Retinal pigment epithelial cell (primary cell): ENCODE results near the gene MERTK.

Experiments
- DNase-seq: peaks from one replicate; pipeline ENCODE4 v3.0.0-alpha.2; 2010; ENCODE audit warnings: low read depth
- H3K4me3 ChIP-seq: 2 replicates; pipeline ENCODE4 v1.5.1; 2011; ENCODE audit warnings: mild to moderate bottlenecking, low read length, control low read depth, moderate library complexity
- TF ChIP-seq, protein P1 (sequence below): conservative IDR thresholded peaks from 2 replicates; pipeline ENCODE4 v1.5.1; 2011; ENCODE audit warnings: low read depth, low read length, control low read depth, inconsistent platforms

Gene MERTK

DNA sequence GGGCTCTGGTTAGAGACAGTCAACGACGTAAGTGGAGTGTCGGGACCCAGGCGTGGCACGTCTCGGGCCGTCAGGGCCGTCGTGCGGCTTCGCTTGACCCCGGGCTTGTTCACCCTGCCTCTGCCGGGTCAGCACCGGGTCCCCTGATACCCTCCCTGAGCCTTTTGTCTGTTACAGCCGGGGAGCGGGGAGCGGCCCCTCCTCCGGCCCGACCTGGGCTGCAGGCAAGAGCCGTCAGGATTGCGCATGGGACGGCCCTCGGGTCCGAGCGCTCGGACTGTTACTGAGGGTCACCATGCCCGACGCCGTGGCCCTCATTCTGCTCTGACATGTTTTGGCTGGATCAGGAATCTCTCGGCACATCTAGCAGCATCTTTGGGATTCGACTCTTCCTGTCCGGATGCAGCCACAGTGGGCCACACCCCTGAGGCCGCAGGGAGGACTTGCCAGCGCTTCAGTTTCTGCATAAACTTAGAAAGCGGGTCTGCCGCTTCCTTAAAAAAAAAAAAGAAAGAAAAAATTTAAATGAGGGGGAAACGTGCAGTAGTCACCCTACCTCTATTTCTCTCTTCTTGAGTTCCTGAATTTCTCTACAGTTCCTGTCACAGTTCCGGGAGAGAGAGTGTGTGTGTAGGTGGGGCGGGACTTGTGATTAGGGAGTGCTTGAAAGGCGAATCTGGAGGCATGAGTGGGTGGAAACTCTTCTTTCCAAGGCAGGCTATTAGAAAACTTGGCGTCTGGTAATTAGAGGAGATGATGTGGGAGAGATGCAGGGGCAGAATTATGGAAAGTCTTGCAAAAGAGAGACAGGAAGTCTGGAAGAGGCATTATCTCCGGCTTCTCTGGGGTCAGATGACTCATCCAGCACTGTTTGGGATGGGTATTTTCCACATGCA is 157.6 kb downstream of the MERTK start:
- peak overlapping the region; percentile 80 for H3K4me3 ChIP-seq
- TF ChIP-seq, protein P1, sequence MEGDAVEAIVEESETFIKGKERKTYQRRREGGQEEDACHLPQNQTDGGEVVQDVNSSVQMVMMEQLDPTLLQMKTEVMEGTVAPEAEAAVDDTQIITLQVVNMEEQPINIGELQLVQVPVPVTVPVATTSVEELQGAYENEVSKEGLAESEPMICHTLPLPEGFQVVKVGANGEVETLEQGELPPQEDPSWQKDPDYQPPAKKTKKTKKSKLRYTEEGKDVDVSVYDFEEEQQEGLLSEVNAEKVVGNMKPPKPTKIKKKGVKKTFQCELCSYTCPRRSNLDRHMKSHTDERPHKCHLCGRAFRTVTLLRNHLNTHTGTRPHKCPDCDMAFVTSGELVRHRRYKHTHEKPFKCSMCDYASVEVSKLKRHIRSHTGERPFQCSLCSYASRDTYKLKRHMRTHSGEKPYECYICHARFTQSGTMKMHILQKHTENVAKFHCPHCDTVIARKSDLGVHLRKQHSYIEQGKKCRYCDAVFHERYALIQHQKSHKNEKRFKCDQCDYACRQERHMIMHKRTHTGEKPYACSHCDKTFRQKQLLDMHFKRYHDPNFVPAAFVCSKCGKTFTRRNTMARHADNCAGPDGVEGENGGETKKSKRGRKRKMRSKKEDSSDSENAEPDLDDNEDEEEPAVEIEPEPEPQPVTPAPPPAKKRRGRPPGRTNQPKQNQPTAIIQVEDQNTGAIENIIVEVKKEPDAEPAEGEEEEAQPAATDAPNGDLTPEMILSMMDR, result no peak
- no peak for DNase-seq

DNA sequence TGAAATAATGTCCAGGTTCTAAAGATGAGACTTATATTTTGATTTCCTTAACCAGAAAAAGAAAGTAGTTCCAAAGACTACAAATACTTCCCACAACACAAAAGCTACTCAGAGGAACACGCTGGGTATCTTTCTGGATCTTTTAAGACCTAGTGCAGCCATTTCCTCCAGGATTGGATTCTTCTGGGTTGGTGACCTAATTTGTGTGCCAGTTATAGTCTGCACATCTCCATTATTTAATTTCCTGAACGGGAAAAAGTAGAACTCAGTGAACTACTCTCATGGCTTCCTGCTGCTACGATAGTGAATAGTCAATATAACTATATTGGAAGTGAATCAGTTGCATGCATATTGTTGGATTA is 158.2 kb downstream of the MERTK start:
- H3K4me3 ChIP-seq, result peak overlapping the region; percentile 80
- TF ChIP-seq, protein P1, result no peak
- DNase-seq, result no peak

DNA sequence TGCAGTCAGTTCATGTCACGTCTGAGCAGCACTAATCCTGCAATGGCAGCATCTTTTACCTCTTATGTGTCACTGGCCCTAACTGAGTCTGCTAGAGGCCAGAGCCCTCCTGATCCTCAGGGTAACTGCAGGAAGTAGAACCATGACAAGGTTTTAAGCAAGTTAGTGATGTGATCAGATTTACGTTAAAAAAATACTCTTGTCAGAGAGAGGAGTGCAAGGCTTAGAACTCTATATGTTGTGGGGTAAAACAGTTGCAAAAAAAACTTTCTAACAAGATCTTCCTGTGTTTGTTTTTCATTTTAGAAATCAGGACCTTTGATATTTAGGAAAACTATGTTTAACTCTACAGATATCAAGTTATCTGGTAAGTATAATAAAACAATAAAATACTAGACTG is 161.3 kb downstream of the MERTK start:
- H3K4me3 ChIP-seq, result no peak overlapping the region
- TF ChIP-seq, protein P1, result no peak
- no peak for DNase-seq

DNA sequence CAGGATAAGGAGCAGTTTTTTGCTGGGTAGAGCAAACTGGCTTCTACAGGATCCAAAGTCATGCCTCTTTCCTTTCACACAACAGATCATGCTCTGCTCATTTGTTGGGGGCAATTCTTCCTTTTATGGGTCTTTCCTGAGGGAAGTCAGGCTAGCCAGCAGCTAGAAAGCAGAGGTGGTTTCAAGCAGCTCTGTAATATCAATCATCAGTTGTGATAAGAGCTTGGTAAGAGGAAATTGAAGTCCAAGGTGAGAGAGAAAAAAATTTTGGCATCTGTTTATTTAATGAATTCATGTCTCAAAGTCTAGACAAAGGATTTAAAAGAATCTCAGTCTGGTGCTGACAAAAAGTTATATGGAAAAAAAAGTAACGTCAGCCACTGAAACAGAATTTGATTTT is 162.9 kb downstream of the MERTK start:
- H3K4me3 ChIP-seq, result no peak overlapping the region
- DNase-seq, result no peak
- TF ChIP-seq, protein P1, result no peak

DNA sequence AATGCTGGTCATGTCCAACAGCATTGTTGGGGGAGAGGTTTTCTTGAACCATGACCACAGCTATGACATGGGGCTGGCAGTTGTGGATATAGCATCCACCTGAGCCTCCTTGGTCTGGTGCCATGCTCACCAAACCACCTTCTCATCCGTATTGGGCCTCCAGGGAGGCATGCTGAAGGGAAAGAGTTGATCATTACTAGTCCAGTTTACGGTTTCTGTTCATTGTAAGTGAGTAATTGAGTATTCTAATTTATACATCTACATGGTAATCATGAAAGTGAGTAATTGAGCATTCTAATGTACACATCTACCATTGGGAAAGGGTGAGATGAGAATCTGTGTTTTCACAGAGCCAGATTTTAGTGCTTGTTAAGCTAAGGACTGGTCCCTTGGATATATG is 163.4 kb downstream of the MERTK start:
- no peak overlapping the region for H3K4me3 ChIP-seq
- TF ChIP-seq, protein P1, result no peak
- no peak for DNase-seq

DNA sequence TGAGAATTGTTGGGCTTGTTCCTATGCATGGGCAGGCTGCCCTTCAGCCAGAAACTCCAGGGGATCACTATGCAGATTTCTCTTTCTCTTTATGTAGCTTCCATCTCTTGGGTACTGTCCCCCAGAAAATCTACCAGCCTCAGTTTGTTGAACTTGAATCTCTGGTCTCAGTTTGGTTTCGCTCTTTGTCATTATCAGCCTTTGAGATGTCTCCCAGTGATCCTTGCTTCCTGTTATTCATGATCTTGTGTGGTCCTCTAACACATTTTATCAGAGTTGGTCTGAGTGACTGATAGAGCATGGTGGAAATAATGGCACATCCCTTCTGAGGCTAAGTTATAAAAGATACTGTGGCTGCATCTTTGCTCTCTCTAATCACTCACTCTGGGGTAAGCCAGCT is 164.5 kb downstream of the MERTK start:
- no peak overlapping the region for H3K4me3 ChIP-seq
- TF ChIP-seq, protein P1, result no peak
- DNase-seq, result no peak

DNA sequence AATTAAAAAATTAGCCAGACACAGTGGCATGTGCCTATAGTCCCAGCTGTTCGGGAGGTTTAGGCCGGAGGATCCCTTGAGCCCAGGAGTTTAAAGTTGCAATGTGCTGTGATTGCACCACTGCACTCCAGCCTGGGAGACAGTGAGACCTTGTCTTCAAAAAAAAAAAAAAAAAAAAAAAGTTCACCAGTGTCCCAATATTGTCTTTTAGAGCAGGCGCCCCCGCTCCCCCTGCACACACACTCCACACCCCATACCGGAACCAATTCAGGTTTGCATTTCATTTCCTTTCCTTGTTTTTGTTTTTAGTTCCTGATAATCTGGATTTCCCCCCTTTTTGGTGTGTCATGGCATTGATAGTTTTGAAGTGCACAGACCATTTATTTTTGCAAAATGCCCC is 167.1 kb downstream of the MERTK start:
- DNase-seq, result no peak
- TF ChIP-seq, protein P1, result no peak
- no peak overlapping the region for H3K4me3 ChIP-seq
